K562 (cell line): Measurements from ENCODE around the gene CENPO. TPM values are rescaled to one million over a fixed set of nuclear protein-coding genes. Genes with fewer than 3 reads are reported as not detected.

Experiments
- ATAC-seq: fragments of 200-7000 bp; cut with Tn5 transposase; 3 replicates; pipeline ENCODE4 v1.9.1; 2020; ENCODE audit warnings: moderate library complexity
- BruUV-seq: library from RNA; stranded (reverse); fragments of 400-500 nt; replicated peaks from 2 replicates; lab custom pipeline; 2021; lab: Mats Ljungman, UMichigan
- CTCF ChIA-PET: fragments of 300-600 bp; formaldehyde crosslinking; extraction: SDS; loops from one replicate; lab custom pipeline; 2021; ENCODE audit warnings: low intra/inter-chr PET ratio; lab: Yijun Ruan, JAX
- POLR2A ChIA-PET: fragments of 300-600, 350-650 bp; sonication (Branson Sonifier 250); formaldehyde crosslinking; extraction: SDS; loops from one replicate; lab custom pipeline; 2021; ENCODE audit warnings: antibody characterized with exemption, inconsistent platforms; lab: Yijun Ruan, JAX
- DNase-seq, 4 experiments: peaks; one replicate each; pipeline versions ENCODE4 v3.0.0 to v3.0.0-alpha.2; 2011 to 2018; ENCODE audit warnings: low spot score in 3 of 4, mixed read lengths in 3 of 4; ENCODE audit errors: extremely low read depth in 1 of 4
- FAIRE-seq: peaks from 2 replicates; lab custom pipeline; 2011; peaks lifted over from hg19 to GRCh38; lab: Jason Lieb, UNC
- H2AFZ ChIP-seq: 2 replicates; pipeline ENCODE4 v1.6.0; 2011; ENCODE audit warnings: low read depth, low read length, control low read depth, inconsistent platforms
- H3K27ac ChIP-seq: fragments of 200-600 bp; 3 replicates; pipeline ENCODE4 v1.8.0; 2011; ENCODE audit warnings: low read depth, mild to moderate bottlenecking, control low read depth, inconsistent platforms, low read length, moderate library complexity, mixed read lengths; ENCODE audit errors: extremely low read depth
- H3K27me3 ChIP-seq, 2 experiments: fragments of 300-600 bp in 1 of 2; 2 replicates in 1 of 2; 3 replicates in 1 of 2; pipeline versions ENCODE4 v1.6.0 to v1.8.0; 2011; ENCODE audit warnings: inconsistent platforms in 2 of 2, low read length in 2 of 2, mild to moderate bottlenecking in 1 of 2, mixed read lengths in 1 of 2, moderate library complexity in 1 of 2; ENCODE audit not compliant: control insufficient read depth in 2 of 2, insufficient read depth in 2 of 2
- H3K36me3 ChIP-seq: fragments of 300-600 bp; 3 replicates; pipeline ENCODE4 v1.8.0; 2011; ENCODE audit warnings: mild to moderate bottlenecking, low read length, inconsistent platforms; ENCODE audit not compliant: control insufficient read depth, insufficient read depth
- H3K4me1 ChIP-seq, 2 experiments: fragments of 200-600 bp in 1 of 2; replicated peaks in 1 of 2; 2 replicates in 1 of 2; 3 replicates in 1 of 2; pipeline versions ENCODE4 v1.5.1 to v1.8.0; 2011; ENCODE audit warnings: inconsistent platforms in 2 of 2, low read length in 2 of 2, mild to moderate bottlenecking in 1 of 2, mixed read lengths in 1 of 2, moderate library complexity in 1 of 2; ENCODE audit not compliant: control insufficient read depth in 2 of 2, insufficient read depth in 2 of 2
- H3K4me2 ChIP-seq: 2 replicates; pipeline ENCODE4 v1.6.1; 2011; ENCODE audit warnings: low read length, control low read depth, inconsistent platforms, mixed read lengths; ENCODE audit not compliant: insufficient read depth
- H3K4me3 ChIP-seq: fragments of 200-600 bp; sonication (generic), shearing (Covaris generic); 2 replicates; pipeline ENCODE4 v1.5.1; 2016; ENCODE audit warnings: control low read depth, inconsistent platforms
- H3K79me2 ChIP-seq: fragments of 200-600 bp; 3 replicates; pipeline ENCODE4 v1.8.0; 2011; ENCODE audit warnings: low read length, inconsistent platforms; ENCODE audit not compliant: control insufficient read depth, insufficient read depth
- H3K9ac ChIP-seq, 2 experiments: 2 replicates each; pipeline versions ENCODE4 v1.6.0 to v1.6.1; 2011; ENCODE audit warnings: low read depth in 2 of 2, low read length in 2 of 2, control low read depth in 1 of 2, inconsistent platforms in 1 of 2, mild to moderate bottlenecking in 1 of 2, mixed read lengths in 1 of 2; ENCODE audit not compliant: insufficient read depth in 1 of 2
- H3K9me1 ChIP-seq: one replicate; pipeline ENCODE4 v1.6.0; 2011; ENCODE audit warnings: inconsistent platforms, mild to moderate bottlenecking, low read length, moderate library complexity; ENCODE audit not compliant: control insufficient read depth, insufficient read depth
- H3K9me3 ChIP-seq: replicated peaks from 2 replicates; pipeline ENCODE4 v1.5.1; 2011; ENCODE audit warnings: low read depth, low read length, inconsistent platforms; ENCODE audit not compliant: control insufficient read depth, insufficient read depth
- H4K20me1 ChIP-seq: replicated peaks from 2 replicates; pipeline ENCODE4 v1.6.1; 2011; ENCODE audit warnings: low read length, inconsistent platforms, mixed read lengths; ENCODE audit not compliant: control insufficient read depth, insufficient read depth
- CBX5 ChIP-seq: IDR thresholded peaks from 2 replicates; pipeline ENCODE4 v1.6.1; 2014; ENCODE audit warnings: low read depth, borderline replicate concordance
- FOSL1 ChIP-seq: fragments of 200-800 bp; sonication (Bioruptor generic); conservative IDR thresholded peaks from 2 replicates; pipeline ENCODE4 v1.6.1; 2016; ENCODE audit warnings: missing genetic modification characterization, missing compliant biosample characterization
- PHTF2 ChIP-seq: fragments of 250-450 bp; sonication (Bioruptor Pico); IDR thresholded peaks from 2 replicates; pipeline ENCODE4 v1.5.0; 2021; ENCODE audit warnings: mild to moderate bottlenecking
- WGBS: fragments of 100-300 bp; shearing (Covaris generic); methylation state at CpG from one replicate; pipeline ENCODE4 v1.1.6; 2016; ENCODE audit warnings: low coverage, mixed read lengths; ENCODE audit not compliant: insufficient coverage; ENCODE audit errors: missing lambda C conversion rate; 5-methylcytosine and 5-hydroxymethylcytosine counted together
- in situ Hi-C: fragments of 300-500 bp; cut with MboI; formaldehyde crosslinking; loops from 4 replicates; pipeline ENCODE4 v1.15.0; 2018; ENCODE audit warnings: inconsistent platforms, mixed read lengths
- intact Hi-C: fragments of 100-400 bp; cut with micrococcal nuclease; formaldehyde crosslinking; loops from 2 replicates; pipeline ENCODE4 v1.14.2; 2022
- polyA plus RNA-seq, 8 experiments: library from polyadenylated mRNA; depleted of rRNA in 4 of 8; stranded (reverse) in 5 of 8; unstranded in 3 of 8; fragments of >200 nt; fragmentation: Nextera tagmentation in 2 of 8; fragmentation: Illumina TruSeq in 1 of 8; extraction: Ambion mirVana in 2 of 8; extraction: Trizol in 1 of 8; gene quantifications; 2 replicates each; pipeline versions ENCODE4 v1.2.1 to v1.2.3, GENCODE V29; 2011 to 2014; ENCODE audit warnings: inconsistent platforms in 1 of 8, missing spikeins in 1 of 8
- total RNA-seq, 7 experiments: library from RNA; depleted of rRNA in 6 of 7; stranded (reverse); fragments of >200 nt in 6 of 7; fragmentation: Illumina TruSeq in 2 of 7; extraction: Trizol in 2 of 7; gene quantifications; 2 replicates each; pipeline versions ENCODE4 v1.2.1 to v1.2.3, GENCODE V29; 2011 to 2021; ENCODE audit warnings: low replicate concordance in 1 of 7
- TF ChIP-seq, protein P1 (sequence below): fragments of 250-450 bp; sonication (Bioruptor Pico); IDR thresholded peaks from 2 replicates; pipeline ENCODE4 v1.5.0; 2020; ENCODE audit warnings: mild to moderate bottlenecking, borderline replicate concordance
- TF ChIP-seq, protein P2 (sequence below), 2 experiments: fragments of 450-650 bp in 1 of 2; sonication (generic) in 1 of 2; formaldehyde crosslinking in 1 of 2; IDR thresholded peaks in 1 of 2; conservative IDR thresholded peaks in 1 of 2; 2 replicates each; pipeline versions ENCODE4 v1.6.1 to v1.8.1; 2016 to 2023; ENCODE audit warnings: mild to moderate bottlenecking in 2 of 2, moderate library complexity in 2 of 2, inconsistent platforms in 1 of 2, missing genetic modification reagents in 1 of 2

CENPO gene
- total and polyA plus RNA-seq, 9 of the 15 experiments (the other 6 are each of a cell fraction or from before 2014, with no cell fraction given): 30.6 to 59.4 (median 38.9) TPM

DNA sequence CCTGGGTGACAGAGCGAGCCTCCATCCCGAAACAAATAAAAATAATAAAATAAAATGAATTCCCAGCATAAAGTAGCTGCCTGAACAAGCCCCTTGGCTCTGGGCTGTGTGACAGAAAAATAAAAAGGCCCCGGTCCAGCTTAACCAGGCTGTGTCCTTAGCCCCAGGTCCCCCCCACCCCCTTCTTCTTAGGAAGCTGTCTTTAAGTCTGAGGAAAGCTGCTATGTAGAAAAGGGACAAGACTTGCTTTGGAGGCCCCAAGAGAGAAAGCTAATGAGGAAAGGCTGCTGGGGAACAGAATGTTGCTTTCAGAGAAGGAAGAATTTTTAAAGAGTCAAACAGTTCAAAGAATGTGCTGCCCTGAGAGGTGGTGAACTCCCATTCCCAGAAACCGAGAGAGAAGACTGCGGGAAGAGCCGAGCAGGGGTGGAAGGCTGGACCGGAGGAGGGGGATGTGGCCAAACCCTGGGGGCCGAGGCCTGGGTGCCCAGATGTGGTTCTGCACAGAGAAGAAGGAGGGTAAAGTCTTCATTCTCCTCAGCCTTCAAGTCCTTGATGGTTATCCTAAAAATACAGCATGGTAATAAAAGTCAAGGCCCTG is 61.9 kb downstream of the CENPO start:
- H3K4me3 ChIP-seq: no peak overlapping the region
- no peak overlapping the region for H3K27ac ChIP-seq
- intact Hi-C loops (loop anchor here (2.0 to 10.0 kb wide), 2 partner anchors 66 to 120 kb away; partner anchors contain the start of genes ADCY3 and DNAJC27), in situ Hi-C loops (no loop called here)
- ATAC-seq (no peak), DNase-seq (no peak)
- H3K4me1 ChIP-seq: peaks cover 7% of the 10 kb centered on the region in 2 experiments; a peak in 3 of 5 replicates
- no peaks in the 10 kb centered on the region for H3K79me2 ChIP-seq
- no peak overlapping the region; a peak in 1 of 4 replicates for H3K9ac ChIP-seq
- no peaks in the 10 kb centered on the region for H3K27me3 ChIP-seq
- ChIA-PET CTCF (no interaction called here), POLR2A (no interaction called here)
- no peak overlapping the region for H2AFZ ChIP-seq
- H3K4me2 ChIP-seq: no peak overlapping the region
- no peaks in the 10 kb centered on the region for H3K9me3 ChIP-seq
- 97% methylated on average over 5 of the region's 8 CpGs for WGBS
- H3K36me3 ChIP-seq: peaks cover 16% of the 10 kb centered on the region; the same call in 2 of the 3 replicates
- H3K9me1 ChIP-seq: no peaks in the 10 kb centered on the region
- no TSS peak for BruUV-seq
- no peak for TF ChIP-seq CBX5
- TF ChIP-seq, all 486 proteins: peak for 0
- no peak for FAIRE-seq
- H4K20me1 ChIP-seq: no peaks in the 10 kb centered on the region; the same call in 1 of the 2 replicates

DNA sequence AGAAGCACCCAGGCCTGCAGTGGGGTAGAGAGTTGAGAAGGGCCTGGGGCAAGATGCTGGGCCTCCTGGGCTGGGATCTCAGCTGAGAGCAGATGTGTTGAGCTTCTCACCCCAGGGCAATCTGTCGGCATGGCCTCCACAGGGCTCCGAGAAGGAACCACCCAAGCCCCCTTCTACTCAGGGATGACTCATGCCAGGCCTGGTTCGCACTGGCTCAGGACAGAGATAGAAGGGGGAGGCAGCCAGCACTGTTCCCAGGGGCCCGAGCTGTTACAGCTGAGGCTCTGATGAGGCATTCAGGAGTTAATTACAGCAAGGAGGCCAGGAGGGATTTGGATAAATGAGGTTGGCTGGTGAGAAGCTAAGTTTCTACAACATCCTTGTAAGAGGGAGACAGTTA is 62.5 kb downstream of the CENPO start:
- no peaks in the 10 kb centered on the region for H3K79me2 ChIP-seq
- no peaks in the 10 kb centered on the region; the same call in 1 of the 2 replicates for H4K20me1 ChIP-seq
- TF ChIP-seq, protein P1, sequence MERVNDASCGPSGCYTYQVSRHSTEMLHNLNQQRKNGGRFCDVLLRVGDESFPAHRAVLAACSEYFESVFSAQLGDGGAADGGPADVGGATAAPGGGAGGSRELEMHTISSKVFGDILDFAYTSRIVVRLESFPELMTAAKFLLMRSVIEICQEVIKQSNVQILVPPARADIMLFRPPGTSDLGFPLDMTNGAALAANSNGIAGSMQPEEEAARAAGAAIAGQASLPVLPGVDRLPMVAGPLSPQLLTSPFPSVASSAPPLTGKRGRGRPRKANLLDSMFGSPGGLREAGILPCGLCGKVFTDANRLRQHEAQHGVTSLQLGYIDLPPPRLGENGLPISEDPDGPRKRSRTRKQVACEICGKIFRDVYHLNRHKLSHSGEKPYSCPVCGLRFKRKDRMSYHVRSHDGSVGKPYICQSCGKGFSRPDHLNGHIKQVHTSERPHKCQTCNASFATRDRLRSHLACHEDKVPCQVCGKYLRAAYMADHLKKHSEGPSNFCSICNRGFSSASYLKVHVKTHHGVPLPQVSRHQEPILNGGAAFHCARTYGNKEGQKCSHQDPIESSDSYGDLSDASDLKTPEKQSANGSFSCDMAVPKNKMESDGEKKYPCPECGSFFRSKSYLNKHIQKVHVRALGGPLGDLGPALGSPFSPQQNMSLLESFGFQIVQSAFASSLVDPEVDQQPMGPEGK (CRISPR knock-in tag): no peak
- TF ChIP-seq FOSL1 (tag) (0 out of 2 replicates have a peak, but pooled peaks have one; percentile 28), PHTF2 (CRISPR knock-in tag) (no peak)
- TF ChIP-seq, protein P2, sequence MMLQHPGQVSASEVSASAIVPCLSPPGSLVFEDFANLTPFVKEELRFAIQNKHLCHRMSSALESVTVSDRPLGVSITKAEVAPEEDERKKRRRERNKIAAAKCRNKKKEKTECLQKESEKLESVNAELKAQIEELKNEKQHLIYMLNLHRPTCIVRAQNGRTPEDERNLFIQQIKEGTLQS (IDR thresholded peaks at IDR 0.05): peak; percentile 39; the same call in 1 of the 2 replicates
- TF ChIP-seq, protein P2 (CRISPR knock-in tag; conservative IDR thresholded peaks at IDR 0.05): no peak
- H3K36me3 ChIP-seq: peaks cover 16% of the 10 kb centered on the region; the same call in 2 of the 3 replicates
- 51% methylated on average over 4 of the region's 4 CpGs for WGBS
- no peaks in the 10 kb centered on the region for H3K27me3 ChIP-seq
- FAIRE-seq (peak; percentile 69), ATAC-seq (peak; percentile 56), DNase-seq (no peak)
- in situ Hi-C loops: no loop called here
- no peaks in the 10 kb centered on the region for H3K9me3 ChIP-seq
- no peak overlapping the region for H3K4me2 ChIP-seq
- H2AFZ ChIP-seq: no peak overlapping the region
- H3K9ac ChIP-seq: peak overlapping the region in 1 of 2 experiments; percentile 37; a peak in 2 of 4 replicates
- CTCF ChIA-PET: no interaction called here
- H3K4me1 ChIP-seq: peaks cover 7% of the 10 kb centered on the region in 2 experiments; a peak in 3 of 5 replicates
- intact Hi-C loops: loop anchor here (2.0 to 10.0 kb wide), 2 partner anchors 65 to 119 kb away; partner anchors contain the start of genes ADCY3 and DNAJC27
- no TSS peak for BruUV-seq
- no peaks in the 10 kb centered on the region for H3K9me1 ChIP-seq
- H3K4me3 ChIP-seq: no peak overlapping the region
- H3K27ac ChIP-seq: no peak overlapping the region
- POLR2A ChIA-PET: no interaction called here
